Activated CD8-positive, alpha-beta T cell treated with anti-CD3 and anti-CD28 coated beads, Interleukin-2, amount 10 ng/mL, durations not matched to agents 7 days and 5 days (primary cell): Measurements from ENCODE around the gene ANKMY1. TPM values are rescaled to one million over a fixed set of nuclear protein-coding genes. Genes with fewer than 3 reads are reported as not detected.

Experiments
- ATAC-seq: fragments of 150-1000 bp; cut with Tn5 transposase; one replicate; pipeline ENCODE4 v1.10.0; 2021; ENCODE audit warnings: moderate library complexity
- CTCF ChIA-PET: fragments of 350-600 bp; sonication (Branson Sonifier 250); formaldehyde crosslinking; loops from one replicate; lab custom pipeline; 2021; ENCODE audit warnings: antibody characterized with exemption; lab: Charles Lee
- POLR2A ChIA-PET: fragments of 350-600 bp; sonication (Branson Sonifier 250); formaldehyde crosslinking; loops from one replicate; lab custom pipeline; 2021; ENCODE audit warnings: antibody characterized with exemption; lab: Charles Lee
- DNase-seq: peaks from one replicate; pipeline ENCODE4 v3.0.0-alpha.2; 2020
- H3K27ac Mint-ChIP-seq: one replicate; pipeline ENCODE4 v1.8.0; 2021; ENCODE audit warnings: mild to moderate bottlenecking, mixed read lengths
- H3K27me3 Mint-ChIP-seq: one replicate; pipeline ENCODE4 v1.8.0; 2021; ENCODE audit warnings: low read depth, mixed read lengths
- H3K36me3 Mint-ChIP-seq: one replicate; pipeline ENCODE4 v1.8.0; 2021; ENCODE audit warnings: low read depth, mixed read lengths
- H3K4me1 Mint-ChIP-seq: one replicate; pipeline ENCODE4 v1.8.0; 2021; ENCODE audit warnings: low read depth, mixed read lengths
- H3K4me3 Mint-ChIP-seq: one replicate; pipeline ENCODE4 v1.8.0; 2021; ENCODE audit warnings: mild to moderate bottlenecking, mixed read lengths
- H3K9me3 Mint-ChIP-seq: one replicate; pipeline ENCODE4 v1.8.0; 2022; ENCODE audit warnings: mixed read lengths; ENCODE audit not compliant: insufficient read depth
- total RNA-seq, 2 experiments: library from RNA; stranded (reverse); gene quantifications; one replicate each; pipeline ENCODE4 v1.2.3, GENCODE V29; 2021

Gene ANKMY1
- total RNA-seq, 2 experiments from 2014 or later: 27.9 to 33.3 TPM

GRCh38 chr2:240454106-240454901 is 103.5 kb downstream of the ANKMY1 start:
- ATAC-seq: no peak
- ChIA-PET CTCF (no interaction called here), POLR2A (no interaction called here)
- H3K9me3 Mint-ChIP-seq: no peaks in the 10 kb centered on the region
- H3K27me3 Mint-ChIP-seq: peaks cover 43% of the 10 kb centered on the region
- no peak for DNase-seq
- no peaks in the 10 kb centered on the region for H3K36me3 Mint-ChIP-seq
- H3K27ac Mint-ChIP-seq: no peak overlapping the region
- peaks cover 6% of the 10 kb centered on the region for H3K4me1 Mint-ChIP-seq
- no peak overlapping the region for H3K4me3 Mint-ChIP-seq

DNA sequence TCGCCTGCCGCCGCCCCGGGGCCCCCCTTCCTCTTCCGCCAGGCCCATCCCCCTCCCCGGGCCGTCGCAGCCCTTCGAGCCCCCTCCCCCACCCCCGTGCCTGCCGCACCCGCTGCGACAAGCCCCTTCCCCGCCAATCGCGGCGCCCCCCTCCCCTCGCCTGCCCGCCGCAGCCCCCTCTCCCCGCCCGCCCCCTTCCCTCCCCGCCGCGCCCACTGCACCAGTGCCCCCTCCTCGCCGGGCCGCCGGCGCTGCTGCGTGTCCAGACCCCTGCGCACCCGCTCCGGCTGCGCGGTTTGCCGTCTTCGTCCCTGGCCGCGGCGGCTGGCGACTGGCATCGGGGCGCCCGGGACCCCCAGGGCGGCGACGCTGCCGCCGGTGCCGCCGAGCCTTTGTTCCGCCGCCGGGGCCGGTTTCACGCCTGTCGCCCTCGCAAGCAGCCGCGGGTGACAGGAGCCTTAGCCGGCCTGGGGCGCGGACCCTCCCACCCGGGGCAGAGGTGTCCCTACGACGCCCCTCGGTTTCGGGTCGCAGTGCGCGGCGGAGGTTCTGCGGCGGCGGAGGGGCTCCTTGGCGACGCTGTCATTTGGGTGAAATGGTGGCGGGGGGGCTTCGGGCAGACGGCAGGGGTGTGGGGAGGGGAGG is 104.2 kb downstream of the ANKMY1 start:
- Mint-ChIP-seq H3K27ac (no peak overlapping the region), H3K4me1 (peaks cover 6% of the 10 kb centered on the region), H3K4me3 (no peak overlapping the region), H3K36me3 (no peaks in the 10 kb centered on the region), H3K27me3 (peaks cover 43% of the 10 kb centered on the region), H3K9me3 (no peaks in the 10 kb centered on the region)
- ChIA-PET POLR2A (no interaction called here), CTCF (no interaction called here)
- no peak for ATAC-seq
- no peak for DNase-seq

- Mint-ChIP-seq H3K27me3 (peaks cover 43% of the 10 kb centered on the region), H3K36me3 (no peaks in the 10 kb centered on the region), H3K9me3 (no peaks in the 10 kb centered on the region), H3K27ac (no peak overlapping the region), H3K4me1 (peaks cover 6% of the 10 kb centered on the region), H3K4me3 (no peak overlapping the region)
- POLR2A ChIA-PET: no interaction called here
- peak; percentile 26 for ATAC-seq
- no peak for DNase-seq
- CTCF ChIA-PET: no interaction called here
Observed at GRCh38 chr2:240452462-240453256, 105.1 kb downstream of the ANKMY1 start.

- ATAC-seq (no peak), DNase-seq (no peak)
- ChIA-PET POLR2A (no interaction called here), CTCF (no interaction called here)
- H3K4me1 Mint-ChIP-seq: peaks cover 6% of the 10 kb centered on the region
- no peaks in the 10 kb centered on the region for H3K9me3 Mint-ChIP-seq
- H3K4me3 Mint-ChIP-seq: no peak overlapping the region
- H3K36me3 Mint-ChIP-seq: no peaks in the 10 kb centered on the region
- H3K27ac Mint-ChIP-seq: no peak overlapping the region
- H3K27me3 Mint-ChIP-seq: peaks cover 41% of the 10 kb centered on the region
Observed at GRCh38 chr2:240451791-240452461, 105.9 kb downstream of the ANKMY1 start.

DNA sequence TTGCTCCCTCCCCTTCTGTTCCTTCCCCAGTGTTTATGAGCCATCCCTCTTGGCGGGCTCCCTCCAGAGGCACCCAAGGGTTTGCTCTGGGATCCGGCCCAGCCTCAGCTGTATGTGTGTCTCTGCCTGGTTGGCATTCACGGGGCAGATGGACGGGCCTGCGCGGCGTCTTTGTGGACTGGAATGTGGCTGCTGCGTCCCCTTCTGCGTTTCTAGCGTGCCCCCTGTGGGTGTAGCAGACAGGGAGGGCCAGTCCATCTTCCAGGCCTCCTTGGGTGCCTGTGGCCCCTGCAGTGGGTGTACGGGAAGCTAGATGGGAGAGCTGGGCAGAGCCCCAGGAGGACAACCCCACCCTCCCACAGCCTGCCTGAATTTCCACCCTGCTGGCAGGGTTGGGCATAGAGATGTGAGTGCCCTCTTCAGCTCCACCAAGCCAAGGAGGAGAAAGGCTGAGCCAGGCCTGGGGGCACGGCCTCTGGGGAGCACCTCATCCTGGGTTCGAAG is 106.6 kb downstream of the ANKMY1 start:
- no peak overlapping the region for H3K4me3 Mint-ChIP-seq
- ATAC-seq: no peak
- POLR2A ChIA-PET: no interaction called here
- CTCF ChIA-PET: no interaction called here
- H3K36me3 Mint-ChIP-seq: no peaks in the 10 kb centered on the region
- peaks cover 6% of the 10 kb centered on the region for H3K4me1 Mint-ChIP-seq
- peaks cover 34% of the 10 kb centered on the region for H3K27me3 Mint-ChIP-seq
- DNase-seq: no peak
- H3K27ac Mint-ChIP-seq: no peak overlapping the region
- no peaks in the 10 kb centered on the region for H3K9me3 Mint-ChIP-seq

- POLR2A ChIA-PET: no interaction called here
- H3K4me3 Mint-ChIP-seq: no peak overlapping the region
- no peaks in the 10 kb centered on the region for H3K9me3 Mint-ChIP-seq
- H3K36me3 Mint-ChIP-seq: no peaks in the 10 kb centered on the region
- ATAC-seq (no peak), DNase-seq (no peak)
- CTCF ChIA-PET: no interaction called here
- H3K4me1 Mint-ChIP-seq: peaks cover 6% of the 10 kb centered on the region
- no peak overlapping the region for H3K27ac Mint-ChIP-seq
- peaks cover 34% of the 10 kb centered on the region for H3K27me3 Mint-ChIP-seq
Observed at GRCh38 chr2:240450532-240451107, 107.2 kb downstream of the ANKMY1 start.

DNA sequence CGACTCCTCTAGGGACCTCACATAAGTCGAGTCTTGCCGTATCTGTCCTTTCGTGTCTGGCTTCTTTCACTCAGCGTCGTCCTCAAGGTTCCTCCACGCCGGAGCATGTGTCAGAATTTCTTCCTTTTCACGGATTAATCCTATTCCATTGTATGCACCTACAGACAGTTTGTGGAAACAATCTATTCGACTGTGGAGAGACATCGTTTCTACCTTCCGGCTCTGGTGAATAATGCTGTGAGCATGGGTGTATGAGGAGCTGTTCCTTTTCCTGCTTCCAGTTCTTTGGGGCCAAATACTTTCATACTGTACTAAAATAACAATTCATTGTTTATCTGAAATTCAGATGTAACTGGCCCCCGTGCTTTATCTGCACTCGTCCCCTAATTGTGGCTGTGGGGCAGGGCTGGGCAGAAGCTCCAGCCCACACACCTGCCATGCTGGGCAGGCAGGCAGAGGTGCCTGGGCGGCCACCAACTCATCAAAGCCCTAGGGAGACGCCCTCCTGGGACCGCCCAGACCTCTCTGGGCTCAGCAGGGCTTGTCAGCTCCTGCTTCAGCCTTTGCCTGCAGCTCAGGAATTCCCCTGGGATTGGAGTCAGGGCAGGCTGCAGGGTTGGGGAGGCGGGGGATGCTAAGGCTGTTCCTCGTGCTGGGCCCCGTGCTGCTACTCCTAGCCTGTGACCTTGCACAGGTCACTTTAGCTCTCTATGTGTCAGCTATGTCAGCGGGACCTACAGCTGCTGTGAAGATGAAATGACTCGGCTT is 107.8 kb downstream of the ANKMY1 start:
- Mint-ChIP-seq H3K27ac (no peak overlapping the region), H3K4me3 (no peak overlapping the region), H3K27me3 (peaks cover 29% of the 10 kb centered on the region), H3K9me3 (no peaks in the 10 kb centered on the region), H3K36me3 (no peaks in the 10 kb centered on the region), H3K4me1 (peaks cover 6% of the 10 kb centered on the region)
- CTCF ChIA-PET: no interaction called here
- no peak for DNase-seq
- no peak for ATAC-seq
- POLR2A ChIA-PET: no interaction called here

DNA sequence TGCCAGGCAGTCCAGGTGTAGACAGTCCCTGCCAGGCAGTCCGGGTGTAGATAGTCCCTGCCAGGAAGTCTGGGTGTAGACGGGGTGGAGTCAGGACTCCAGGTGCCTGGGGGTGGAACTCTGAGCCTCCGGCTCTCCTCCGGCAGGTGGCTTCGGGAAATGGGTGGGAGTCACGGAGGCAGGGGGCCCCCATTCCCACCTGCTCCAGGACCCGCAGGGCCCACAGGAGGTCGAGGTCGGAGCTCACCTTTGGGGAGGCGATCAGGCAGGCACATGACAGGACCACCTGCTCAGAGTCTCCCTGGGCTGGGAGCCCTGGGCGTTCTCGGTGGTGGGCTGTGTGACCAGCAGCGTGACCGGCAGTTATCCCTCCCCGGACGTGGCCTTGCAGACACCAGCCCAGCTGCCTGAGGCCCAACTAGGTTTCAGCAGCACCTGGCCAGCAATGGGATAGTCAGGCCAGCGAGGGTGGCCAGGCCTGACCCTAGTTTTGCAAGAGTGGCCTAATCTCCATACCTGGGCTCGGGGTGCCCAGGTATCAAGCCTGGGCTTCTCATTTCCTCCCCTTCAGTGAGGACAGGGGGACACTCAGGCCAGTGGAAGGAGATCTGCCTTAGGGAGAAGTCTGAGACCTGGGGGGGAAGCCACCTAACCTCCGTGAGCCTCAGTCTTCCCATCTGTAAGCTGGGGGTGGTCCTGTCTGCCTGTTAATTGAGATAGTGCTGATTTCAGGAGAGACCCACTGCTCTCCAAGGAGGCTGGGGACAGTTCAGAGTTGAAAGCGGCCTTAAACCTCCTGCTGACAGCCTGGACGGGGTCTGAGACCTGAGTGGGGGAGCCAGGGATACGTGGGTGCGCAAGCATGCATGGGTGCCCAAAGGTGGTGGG is 109.2 kb downstream of the ANKMY1 start:
- CTCF ChIA-PET: no interaction called here
- ATAC-seq (no peak), DNase-seq (no peak)
- H3K36me3 Mint-ChIP-seq: no peaks in the 10 kb centered on the region
- H3K9me3 Mint-ChIP-seq: no peaks in the 10 kb centered on the region
- peaks cover 18% of the 10 kb centered on the region for H3K27me3 Mint-ChIP-seq
- no peak overlapping the region for H3K4me3 Mint-ChIP-seq
- H3K4me1 Mint-ChIP-seq: peaks cover 2% of the 10 kb centered on the region
- POLR2A ChIA-PET: no interaction called here
- no peak overlapping the region for H3K27ac Mint-ChIP-seq

DNA sequence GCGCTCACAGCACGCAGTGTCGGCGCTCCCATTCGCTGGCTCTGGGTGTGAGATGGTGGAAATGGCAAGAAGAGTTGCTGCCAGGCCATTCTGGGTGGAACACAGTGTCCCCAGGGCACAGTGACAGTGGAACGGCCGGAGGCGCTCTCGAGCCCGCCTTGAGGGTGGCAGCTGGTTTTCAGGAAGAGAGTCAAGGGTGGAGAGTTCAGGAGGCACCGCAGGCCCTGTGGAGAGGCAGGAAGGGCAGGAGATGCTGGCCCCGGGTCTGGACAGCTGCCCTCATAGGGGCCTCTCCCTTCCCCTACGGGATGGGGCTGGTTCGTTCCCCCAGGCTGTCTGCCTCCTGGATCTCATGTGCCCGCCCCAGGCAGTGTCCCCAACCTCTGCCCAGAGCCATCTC is 109.9 kb downstream of the ANKMY1 start:
- Mint-ChIP-seq H3K4me3 (no peak overlapping the region), H3K36me3 (no peaks in the 10 kb centered on the region), H3K27ac (no peak overlapping the region), H3K4me1 (peaks cover 2% of the 10 kb centered on the region), H3K9me3 (no peaks in the 10 kb centered on the region), H3K27me3 (peaks cover 17% of the 10 kb centered on the region)
- DNase-seq (no peak), ATAC-seq (no peak)
- ChIA-PET POLR2A (no interaction called here), CTCF (no interaction called here)

GRCh38 chr2:240447331-240447730 is 110.5 kb downstream of the ANKMY1 start:
- POLR2A ChIA-PET: no interaction called here
- H3K4me1 Mint-ChIP-seq: peaks cover 2% of the 10 kb centered on the region

More at GRCh38 chr2:240447331-240447730, 110.5 kb downstream of the ANKMY1 start:
- H3K27me3 Mint-ChIP-seq: peaks cover 16% of the 10 kb centered on the region
- no peak overlapping the region for H3K4me3 Mint-ChIP-seq
- no peak overlapping the region for H3K27ac Mint-ChIP-seq
- CTCF ChIA-PET: no interaction called here
- no peak for ATAC-seq
- H3K36me3 Mint-ChIP-seq: no peaks in the 10 kb centered on the region
- no peak for DNase-seq
- no peaks in the 10 kb centered on the region for H3K9me3 Mint-ChIP-seq
